Liver (tissue), 9 donors: ENCODE data around the gene TEC. TPM values are rescaled to one million over a fixed set of nuclear protein-coding genes. Genes with fewer than 3 reads are reported as not detected.

Experiments used
- DNase-seq: peaks from one replicate; pipeline ENCODE4 v3.0.0-alpha.2; 2017; ENCODE audit warnings: low spot score
- H3K27ac ChIP-seq, 2 donors: one replicate each; pipeline ENCODE4 v1.7.0; 2013; ENCODE audit warnings: inconsistent platforms in 2 of 2, low read length in 2 of 2, control low read depth in 1 of 2, low read depth in 1 of 2, mild to moderate bottlenecking in 1 of 2
- H3K27me3 ChIP-seq, 4 donors: one replicate each; pipeline versions ENCODE4 v1.6.1 to v1.7.0; 2013; ENCODE audit warnings: low read length in 3 of 4, inconsistent platforms in 1 of 4, mild to moderate bottlenecking in 1 of 4, moderate library complexity in 1 of 4; ENCODE audit not compliant: control insufficient read depth in 4 of 4, insufficient read depth in 4 of 4
- H3K36me3 ChIP-seq, 4 donors: one replicate each; pipeline versions ENCODE4 v1.6.1 to v1.7.0; 2013; ENCODE audit warnings: low read length in 3 of 4, mild to moderate bottlenecking in 3 of 4, low read depth in 1 of 4, moderate library complexity in 1 of 4; ENCODE audit not compliant: control insufficient read depth in 4 of 4, insufficient read depth in 3 of 4
- H3K4me1 ChIP-seq, 4 donors: one replicate each; pipeline versions ENCODE4 v1.6.1 to v1.7.0; 2013; ENCODE audit warnings: low read length in 3 of 4, mild to moderate bottlenecking in 3 of 4, moderate library complexity in 1 of 4; ENCODE audit not compliant: control insufficient read depth in 4 of 4, insufficient read depth in 4 of 4
- H3K4me3 ChIP-seq, 3 donors: one replicate each; pipeline versions ENCODE4 v1.6.1 to v1.7.0; 2013; ENCODE audit warnings: low read length in 3 of 3, control low read depth in 1 of 3, low read depth in 1 of 3, mild to moderate bottlenecking in 1 of 3
- H3K9ac ChIP-seq, 2 donors: one replicate each; pipeline ENCODE4 v1.7.0; 2013; ENCODE audit warnings: low read length in 2 of 2, mild to moderate bottlenecking in 2 of 2, moderate library complexity in 2 of 2, control low read depth in 1 of 2, low read depth in 1 of 2
- H3K9me3 ChIP-seq, 4 donors: one replicate each; pipeline versions ENCODE4 v1.6.1 to v1.7.0; 2013; ENCODE audit warnings: low read length in 3 of 4; ENCODE audit not compliant: control insufficient read depth in 4 of 4
- EGR1 ChIP-seq, 2 donors: IDR thresholded peaks; 2 replicates each; pipeline ENCODE4 v1.6.1; 2016 to 2018; ENCODE audit warnings: antibody characterized with exemption in 2 of 2, low read depth in 2 of 2
- FOXA1 ChIP-seq: IDR thresholded peaks from 2 replicates; pipeline ENCODE4 v1.6.1; 2016; ENCODE audit warnings: antibody characterized with exemption
- FOXA2 ChIP-seq: IDR thresholded peaks from 2 replicates; pipeline ENCODE4 v1.6.1; 2016; ENCODE audit warnings: antibody characterized with exemption
- HNF4A ChIP-seq, 2 donors: conservative IDR thresholded peaks; 2 replicates each; pipeline ENCODE4 v1.6.1; 2016; ENCODE audit warnings: antibody characterized with exemption in 2 of 2, mild to moderate bottlenecking in 2 of 2
- HNF4G ChIP-seq: IDR thresholded peaks from 2 replicates; pipeline ENCODE4 v1.6.1; 2016; ENCODE audit warnings: antibody characterized with exemption
- JUND ChIP-seq, 2 donors: IDR thresholded peaks; 2 replicates each; pipeline ENCODE4 v1.6.1; 2016; ENCODE audit warnings: antibody characterized with exemption in 2 of 2
- NR2F2 ChIP-seq: IDR thresholded peaks from 2 replicates; pipeline ENCODE4 v1.6.1; 2016; ENCODE audit warnings: antibody characterized with exemption
- RAD21 ChIP-seq, 2 donors: IDR thresholded peaks; 2 replicates each; pipeline ENCODE4 v1.6.1; 2016; ENCODE audit warnings: antibody characterized with exemption in 2 of 2, mild to moderate bottlenecking in 2 of 2
- RXRA ChIP-seq, 2 donors: IDR thresholded peaks; 2 replicates each; pipeline ENCODE4 v1.6.1; 2017 to 2018; ENCODE audit warnings: antibody characterized with exemption in 2 of 2, mild to moderate bottlenecking in 1 of 2
- SP1 ChIP-seq: IDR thresholded peaks from 2 replicates; pipeline ENCODE4 v1.6.1; 2018; ENCODE audit warnings: antibody characterized with exemption, mild to moderate bottlenecking
- TAF1 ChIP-seq: conservative IDR thresholded peaks from 2 replicates; pipeline ENCODE4 v1.6.1; 2016; ENCODE audit warnings: antibody characterized with exemption, mild to moderate bottlenecking
- YY1 ChIP-seq: IDR thresholded peaks from 2 replicates; pipeline ENCODE4 v1.6.1; 2016; ENCODE audit warnings: antibody characterized with exemption, mild to moderate bottlenecking
- WGBS: extraction: QIAGEN DNeasy Blood & Tissue Kit; methylation state at CpG from one replicate; pipeline ENCODE4 v1.1.7; 2013; 5-methylcytosine and 5-hydroxymethylcytosine counted together
- polyA plus RNA-seq, 2 donors: library from polyadenylated mRNA; stranded (reverse) in 1 of 2; unstranded in 1 of 2; fragments of 200-250 nt in 1 of 2; fragments of >200 nt in 1 of 2; fragmentation: Nextera tagmentation in 1 of 2; extraction: Ambion mirVana in 1 of 2; gene quantifications; one replicate each; pipeline versions ENCODE4 v1.2.1 to v1.2.3, GENCODE V29; 2013 to 2015
- total RNA-seq, 2 donors: library from RNA; depleted of rRNA; stranded (reverse); fragments of >200 nt; gene quantifications; one replicate each; pipeline ENCODE4 v1.2.3, GENCODE V29; 2014
- TF ChIP-seq, protein P1 (sequence below): IDR thresholded peaks from 2 replicates; pipeline ENCODE4 v1.6.1; 2016; ENCODE audit warnings: antibody characterized with exemption
- TF ChIP-seq, protein P2 (sequence below): IDR thresholded peaks from 2 replicates; pipeline ENCODE4 v1.6.1; 2016; ENCODE audit warnings: antibody characterized with exemption, mild to moderate bottlenecking
- TF ChIP-seq, protein P3 (sequence below): fragments of 150-350 bp; IDR thresholded peaks from 2 replicates; pipeline ENCODE4 v1.5.1; 2017; ENCODE audit warnings: improper control_type of control experiment, low read depth, low read length; ENCODE audit not compliant: missing input control
- TF ChIP-seq, protein P4 (sequence below): IDR thresholded peaks from 2 replicates; pipeline ENCODE4 v1.6.1; 2016; ENCODE audit warnings: antibody characterized with exemption
- donor health status: healthy.
- donor health status: healthy.
- donor health status: healthy.
- donor health status: healthy.
- donor health status: healthy.

The TEC gene
- total and polyA plus RNA-seq, 4 donors, result 1.1 to 4.7 (median 2.0) TPM

DNA sequence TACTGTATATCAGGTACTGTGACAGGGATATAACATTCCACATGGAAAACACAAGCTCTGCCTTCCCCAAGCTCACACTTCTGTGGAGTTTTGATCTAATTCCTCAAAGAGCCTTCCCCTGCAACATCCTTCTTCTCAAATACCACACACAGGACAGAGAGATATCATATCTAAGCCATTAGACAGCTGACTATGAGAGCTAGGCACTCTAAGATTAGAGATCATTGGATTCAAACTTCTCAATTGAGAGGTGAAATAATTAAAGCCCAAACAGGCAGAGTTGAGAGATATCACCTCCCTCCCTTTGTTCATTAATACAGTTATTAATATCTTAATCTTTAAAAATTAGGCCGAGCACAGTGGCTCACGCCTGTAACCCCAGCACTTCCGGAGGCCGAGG is 25.0 kb downstream of the TEC start:
- no peaks in the 10 kb centered on the region for H3K9me3 ChIP-seq
- H3K27ac ChIP-seq, result no peak overlapping the region
- TF ChIP-seq NR2F2 (no peak), SP1 (no peak), YY1 (no peak)
- H3K27me3 ChIP-seq, result no peaks in the 10 kb centered on the region
- WGBS, result 99% methylated on average over 4 of the region's 4 CpGs
- H3K4me3 ChIP-seq, result no peak overlapping the region
- no peaks in the 10 kb centered on the region for H3K36me3 ChIP-seq
- H3K9ac ChIP-seq, result no peak overlapping the region
- peaks cover 0 to 10% (median 5%) of the 10 kb centered on the region in 4 donors for H3K4me1 ChIP-seq
- no peak for DNase-seq

DNA sequence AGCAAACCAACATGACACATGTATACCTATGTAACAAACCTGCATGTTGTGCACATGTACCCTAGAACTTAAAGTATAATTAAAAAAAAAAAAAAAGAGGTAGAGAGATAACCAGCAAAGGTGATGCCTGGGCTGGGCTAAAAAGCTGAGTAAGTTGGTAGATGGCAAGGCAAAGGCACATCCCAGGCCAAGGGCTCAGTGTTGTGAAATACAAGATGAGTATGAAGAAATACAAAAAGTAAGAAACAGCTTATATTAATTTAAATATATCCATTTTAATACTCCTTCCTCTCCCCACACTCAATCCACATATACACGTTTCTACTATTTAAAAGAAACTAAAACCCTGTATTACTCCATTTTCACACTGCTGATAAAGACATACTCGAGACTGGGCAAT is 25.8 kb downstream of the TEC start:
- Histone ChIP-seq H3K9ac (no peak overlapping the region), H3K4me1 (peaks cover 0 to 10% (median 5%) of the 10 kb centered on the region in 4 donors), H3K9me3 (no peaks in the 10 kb centered on the region), H3K4me3 (no peak overlapping the region), H3K36me3 (no peaks in the 10 kb centered on the region), H3K27ac (no peak overlapping the region), H3K27me3 (no peaks in the 10 kb centered on the region)
- WGBS, result 88% methylated on average over 2 of the region's 2 CpGs
- DNase-seq, result no peak
- TF ChIP-seq SP1 (no peak), EGR1 (IDR thresholded peaks at IDR 0.05; ENCODE audit: low read depth in 2 of 2) (no peak), FOXA2 (no peak)
- TF ChIP-seq, protein P1, sequence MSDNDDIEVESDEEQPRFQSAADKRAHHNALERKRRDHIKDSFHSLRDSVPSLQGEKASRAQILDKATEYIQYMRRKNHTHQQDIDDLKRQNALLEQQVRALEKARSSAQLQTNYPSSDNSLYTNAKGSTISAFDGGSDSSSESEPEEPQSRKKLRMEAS, result no peak

DNA sequence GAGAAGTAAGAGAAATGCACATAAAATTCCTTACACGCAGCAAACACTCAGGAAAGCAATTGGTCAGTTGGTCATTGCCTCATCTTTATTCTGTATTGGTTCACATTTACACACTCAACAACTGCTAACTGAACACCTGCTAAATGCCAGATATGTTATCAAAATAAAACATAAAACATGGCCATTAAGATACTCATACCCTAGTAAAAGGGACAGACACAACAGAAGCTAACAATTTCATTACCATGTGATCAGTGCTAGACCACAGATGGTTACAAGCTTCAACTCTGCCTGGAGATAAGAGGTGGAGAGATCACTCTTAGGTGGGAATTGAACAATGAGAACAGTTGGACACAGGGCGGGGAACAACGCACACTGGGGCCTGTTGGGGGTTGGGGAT is 26.2 kb downstream of the TEC start:
- Histone ChIP-seq H3K9ac (no peak overlapping the region), H3K36me3 (no peaks in the 10 kb centered on the region), H3K4me1 (peaks cover 0 to 8% (median 3%) of the 10 kb centered on the region in 4 donors), H3K27me3 (no peaks in the 10 kb centered on the region), H3K27ac (no peak overlapping the region), H3K4me3 (no peak overlapping the region), H3K9me3 (no peaks in the 10 kb centered on the region)
- no peak for TF ChIP-seq JUND (IDR thresholded peaks at IDR 0.05)
- TF ChIP-seq, protein P2, sequence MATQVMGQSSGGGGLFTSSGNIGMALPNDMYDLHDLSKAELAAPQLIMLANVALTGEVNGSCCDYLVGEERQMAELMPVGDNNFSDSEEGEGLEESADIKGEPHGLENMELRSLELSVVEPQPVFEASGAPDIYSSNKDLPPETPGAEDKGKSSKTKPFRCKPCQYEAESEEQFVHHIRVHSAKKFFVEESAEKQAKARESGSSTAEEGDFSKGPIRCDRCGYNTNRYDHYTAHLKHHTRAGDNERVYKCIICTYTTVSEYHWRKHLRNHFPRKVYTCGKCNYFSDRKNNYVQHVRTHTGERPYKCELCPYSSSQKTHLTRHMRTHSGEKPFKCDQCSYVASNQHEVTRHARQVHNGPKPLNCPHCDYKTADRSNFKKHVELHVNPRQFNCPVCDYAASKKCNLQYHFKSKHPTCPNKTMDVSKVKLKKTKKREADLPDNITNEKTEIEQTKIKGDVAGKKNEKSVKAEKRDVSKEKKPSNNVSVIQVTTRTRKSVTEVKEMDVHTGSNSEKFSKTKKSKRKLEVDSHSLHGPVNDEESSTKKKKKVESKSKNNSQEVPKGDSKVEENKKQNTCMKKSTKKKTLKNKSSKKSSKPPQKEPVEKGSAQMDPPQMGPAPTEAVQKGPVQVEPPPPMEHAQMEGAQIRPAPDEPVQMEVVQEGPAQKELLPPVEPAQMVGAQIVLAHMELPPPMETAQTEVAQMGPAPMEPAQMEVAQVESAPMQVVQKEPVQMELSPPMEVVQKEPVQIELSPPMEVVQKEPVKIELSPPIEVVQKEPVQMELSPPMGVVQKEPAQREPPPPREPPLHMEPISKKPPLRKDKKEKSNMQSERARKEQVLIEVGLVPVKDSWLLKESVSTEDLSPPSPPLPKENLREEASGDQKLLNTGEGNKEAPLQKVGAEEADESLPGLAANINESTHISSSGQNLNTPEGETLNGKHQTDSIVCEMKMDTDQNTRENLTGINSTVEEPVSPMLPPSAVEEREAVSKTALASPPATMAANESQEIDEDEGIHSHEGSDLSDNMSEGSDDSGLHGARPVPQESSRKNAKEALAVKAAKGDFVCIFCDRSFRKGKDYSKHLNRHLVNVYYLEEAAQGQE, result no peak
- TF ChIP-seq, protein P3, sequence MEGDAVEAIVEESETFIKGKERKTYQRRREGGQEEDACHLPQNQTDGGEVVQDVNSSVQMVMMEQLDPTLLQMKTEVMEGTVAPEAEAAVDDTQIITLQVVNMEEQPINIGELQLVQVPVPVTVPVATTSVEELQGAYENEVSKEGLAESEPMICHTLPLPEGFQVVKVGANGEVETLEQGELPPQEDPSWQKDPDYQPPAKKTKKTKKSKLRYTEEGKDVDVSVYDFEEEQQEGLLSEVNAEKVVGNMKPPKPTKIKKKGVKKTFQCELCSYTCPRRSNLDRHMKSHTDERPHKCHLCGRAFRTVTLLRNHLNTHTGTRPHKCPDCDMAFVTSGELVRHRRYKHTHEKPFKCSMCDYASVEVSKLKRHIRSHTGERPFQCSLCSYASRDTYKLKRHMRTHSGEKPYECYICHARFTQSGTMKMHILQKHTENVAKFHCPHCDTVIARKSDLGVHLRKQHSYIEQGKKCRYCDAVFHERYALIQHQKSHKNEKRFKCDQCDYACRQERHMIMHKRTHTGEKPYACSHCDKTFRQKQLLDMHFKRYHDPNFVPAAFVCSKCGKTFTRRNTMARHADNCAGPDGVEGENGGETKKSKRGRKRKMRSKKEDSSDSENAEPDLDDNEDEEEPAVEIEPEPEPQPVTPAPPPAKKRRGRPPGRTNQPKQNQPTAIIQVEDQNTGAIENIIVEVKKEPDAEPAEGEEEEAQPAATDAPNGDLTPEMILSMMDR, result no peak
- TF ChIP-seq TAF1, result no peak
- no peak for TF ChIP-seq SP1
- TF ChIP-seq EGR1 (IDR thresholded peaks at IDR 0.05; ENCODE audit: low read depth in 2 of 2), result no peak
- TF ChIP-seq, protein P4, sequence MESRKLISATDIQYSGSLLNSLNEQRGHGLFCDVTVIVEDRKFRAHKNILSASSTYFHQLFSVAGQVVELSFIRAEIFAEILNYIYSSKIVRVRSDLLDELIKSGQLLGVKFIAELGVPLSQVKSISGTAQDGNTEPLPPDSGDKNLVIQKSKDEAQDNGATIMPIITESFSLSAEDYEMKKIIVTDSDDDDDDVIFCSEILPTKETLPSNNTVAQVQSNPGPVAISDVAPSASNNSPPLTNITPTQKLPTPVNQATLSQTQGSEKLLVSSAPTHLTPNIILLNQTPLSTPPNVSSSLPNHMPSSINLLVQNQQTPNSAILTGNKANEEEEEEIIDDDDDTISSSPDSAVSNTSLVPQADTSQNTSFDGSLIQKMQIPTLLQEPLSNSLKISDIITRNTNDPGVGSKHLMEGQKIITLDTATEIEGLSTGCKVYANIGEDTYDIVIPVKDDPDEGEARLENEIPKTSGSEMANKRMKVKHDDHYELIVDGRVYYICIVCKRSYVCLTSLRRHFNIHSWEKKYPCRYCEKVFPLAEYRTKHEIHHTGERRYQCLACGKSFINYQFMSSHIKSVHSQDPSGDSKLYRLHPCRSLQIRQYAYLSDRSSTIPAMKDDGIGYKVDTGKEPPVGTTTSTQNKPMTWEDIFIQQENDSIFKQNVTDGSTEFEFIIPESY, result no peak
- TF ChIP-seq NR2F2, result no peak
- no peak for TF ChIP-seq FOXA1
- no peak for TF ChIP-seq HNF4G
- TF ChIP-seq, protein P1, result no peak
- no peak for TF ChIP-seq FOXA2
- no peak for TF ChIP-seq RAD21 (IDR thresholded peaks at IDR 0.05)
- no peak for TF ChIP-seq HNF4A (conservative IDR thresholded peaks at IDR 0.05)
- no peak for TF ChIP-seq RXRA (IDR thresholded peaks at IDR 0.05)
- no peak for TF ChIP-seq YY1
- 90% methylated on average over 3 of the region's 3 CpGs for WGBS
- DNase-seq, result no peak
